GM18507 (cell line): ENCODE measurements around the gene CELA2B.
"Not testable (repeated sequence)": the region's sequence is repeated elsewhere in the genome, so short reads cannot be mapped to it uniquely, and the experiment has no call there.

ENCODE experiments used
- DNase-seq: peaks from one replicate; pipeline ENCODE4 v3.0.0; 2011; ENCODE audit warnings: low read depth; ENCODE audit not compliant: insufficient read length; ENCODE audit errors: extremely low spot score
- FAIRE-seq: peaks from 2 replicates; lab custom pipeline; 2011; peaks lifted over from hg19 to GRCh38; lab: Jason Lieb, UNC

CELA2B gene

DNA sequence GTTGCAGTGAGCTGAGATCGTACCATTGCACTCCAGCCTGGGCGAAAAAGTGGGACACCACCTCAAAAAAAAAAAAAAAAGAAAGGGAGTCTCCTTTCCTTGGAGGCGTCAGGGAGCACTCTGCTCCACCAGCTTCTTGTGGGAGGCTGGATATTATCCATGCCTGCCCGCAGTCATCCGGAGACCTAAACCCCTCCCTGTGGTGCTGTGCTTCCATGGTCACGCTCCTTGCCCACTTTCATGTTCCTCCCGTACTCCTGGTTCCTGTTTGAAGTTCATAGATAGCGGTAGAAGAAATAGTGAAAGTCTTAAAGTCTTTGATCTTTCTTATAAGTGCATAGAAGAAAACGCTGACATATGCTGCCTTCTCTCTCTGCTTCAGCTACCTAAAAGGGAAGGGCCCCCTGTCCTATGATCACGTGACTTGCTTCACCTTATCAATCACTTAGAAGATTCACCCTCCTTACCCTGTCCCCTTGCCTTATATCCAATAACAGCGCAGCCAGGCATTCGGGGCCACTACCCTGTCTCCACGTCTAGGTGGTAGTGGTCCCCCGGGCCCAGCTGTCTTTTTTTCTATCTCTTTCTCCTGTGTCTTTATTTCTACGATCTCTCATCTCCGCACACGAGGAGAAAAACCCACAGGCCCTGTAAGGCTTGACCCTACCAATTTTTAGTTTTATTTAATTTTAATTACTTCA is 45.5 kb downstream of the CELA2B start:
- not testable (repeated sequence) for FAIRE-seq, DNase-seq

DNA sequence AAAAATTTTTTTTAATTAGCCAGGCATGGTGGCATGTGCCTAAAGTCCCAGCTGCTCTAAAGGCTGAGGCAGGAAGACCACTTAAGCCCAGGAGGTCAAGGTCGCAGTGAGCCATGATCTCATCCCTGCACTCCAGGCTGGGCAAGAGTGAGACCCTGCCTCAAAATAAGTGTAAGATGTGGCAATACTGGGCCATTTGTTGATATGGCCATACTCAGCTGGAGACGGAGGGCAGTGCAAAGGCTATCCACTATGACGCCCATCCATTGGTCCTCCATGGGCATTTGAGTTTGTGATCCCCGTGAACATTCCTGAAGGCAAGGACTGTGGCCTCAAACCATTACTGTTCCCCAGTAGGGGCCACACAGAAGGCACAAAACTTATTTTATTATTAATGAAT is 46.6 kb downstream of the CELA2B start:
- FAIRE-seq (no peak), DNase-seq (no peak)

DNA sequence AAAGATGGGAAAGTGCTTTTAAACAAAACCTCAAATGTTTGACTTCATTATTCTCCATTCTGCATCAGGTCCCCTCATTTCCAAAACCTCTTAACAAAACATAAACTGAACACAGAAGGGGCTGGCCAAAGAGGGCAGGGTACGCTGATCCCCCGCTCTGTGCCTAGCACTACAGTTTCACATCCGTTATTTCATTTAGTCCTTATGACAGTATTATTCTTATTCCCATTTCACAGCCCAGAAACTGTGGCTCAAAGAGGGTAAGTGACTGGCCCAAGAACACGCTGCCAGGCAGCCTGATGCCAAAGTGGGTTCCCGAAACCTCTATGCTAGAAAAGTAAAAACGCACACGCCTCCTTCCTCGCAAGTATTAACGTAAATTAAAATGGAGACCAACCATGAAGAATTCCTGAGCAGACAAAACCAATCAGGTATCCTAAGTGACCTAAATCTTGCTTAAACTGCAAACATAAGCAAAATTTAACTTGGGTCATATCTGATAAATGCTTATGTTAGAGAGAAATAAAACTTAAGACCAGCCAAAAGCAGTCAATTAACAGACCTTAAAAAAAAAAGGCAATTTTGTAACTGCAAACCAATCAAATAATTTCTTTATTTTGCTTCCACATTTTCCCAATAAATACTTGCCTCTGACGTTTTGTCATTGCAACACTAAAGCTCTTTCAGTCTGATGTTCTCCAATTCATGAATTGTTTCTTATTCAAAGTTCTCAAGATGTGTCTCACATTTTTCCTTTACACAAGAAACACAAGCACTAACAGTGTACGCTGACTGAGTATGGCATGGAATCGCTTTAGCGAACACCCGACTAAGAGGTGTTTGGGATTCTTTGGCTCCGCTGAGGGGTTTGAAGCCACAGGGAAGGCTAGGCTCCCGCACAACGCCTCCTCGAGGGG is 47.5 kb downstream of the CELA2B start:
- no peak for FAIRE-seq

DNA sequence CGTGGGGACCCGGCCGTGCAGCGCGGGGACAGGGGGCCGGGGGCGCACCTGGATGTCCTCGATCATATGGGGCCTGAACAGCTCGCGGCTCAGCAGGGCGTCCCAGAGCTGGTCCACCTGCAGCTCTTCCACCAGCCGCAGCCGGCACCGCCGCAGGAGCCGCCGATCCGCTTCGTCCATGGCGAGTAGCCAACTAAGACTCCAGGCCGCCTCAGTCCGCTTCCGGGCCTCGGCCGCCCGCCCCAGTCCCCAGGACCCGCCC is 48.0 kb downstream of the CELA2B start, which contains the start of gene CASP9:
TSS of gene CASP9 (minus strand) at position 195 of the 262 bp plus-strand sequence. CDS start at position 180, 15 bp downstream.
- FAIRE-seq (no peak), DNase-seq (no peak)

More for the DNA sequence above, 47.5 kb downstream of the CELA2B start:
- no peak for DNase-seq

DNA sequence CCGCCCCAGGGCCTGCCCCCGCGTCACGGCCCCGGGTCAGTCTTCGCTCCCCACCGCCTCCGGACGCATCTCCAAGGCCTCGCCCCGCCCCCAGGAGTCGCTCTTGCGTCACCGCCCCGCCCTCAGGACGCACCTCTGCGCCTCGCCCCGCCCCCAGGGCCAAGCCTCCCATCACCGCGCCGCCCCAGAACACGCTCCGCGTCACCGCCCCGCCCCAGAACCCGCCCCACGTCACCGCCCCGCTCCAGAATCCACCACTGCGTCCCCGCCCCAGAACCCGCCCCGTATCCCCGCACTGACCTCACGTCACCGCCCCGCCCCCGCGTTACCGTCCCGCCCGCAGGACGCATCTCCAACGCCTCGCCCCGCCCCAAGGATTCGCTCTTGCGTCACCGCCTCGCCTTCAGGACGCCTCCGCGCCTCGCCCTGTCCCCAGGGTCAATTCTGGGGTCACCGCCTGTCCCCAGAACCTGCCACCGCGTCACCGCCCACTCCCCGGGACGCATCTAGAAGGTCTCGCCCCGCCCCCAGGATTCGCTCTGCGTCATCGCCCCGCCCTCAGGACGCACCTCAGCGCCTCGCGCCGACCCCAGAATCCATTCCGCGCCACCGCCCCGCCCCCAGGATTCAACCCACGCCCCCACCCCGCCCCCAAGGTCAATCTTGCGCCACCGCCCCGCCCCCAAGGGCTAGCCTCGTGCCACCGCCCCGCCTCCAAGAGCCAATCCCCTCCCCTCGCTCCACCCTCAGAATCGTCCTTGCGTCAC is 48.6 kb downstream of the CELA2B start:
- DNase-seq (peak; percentile 86), FAIRE-seq (peak; percentile 96)

DNA sequence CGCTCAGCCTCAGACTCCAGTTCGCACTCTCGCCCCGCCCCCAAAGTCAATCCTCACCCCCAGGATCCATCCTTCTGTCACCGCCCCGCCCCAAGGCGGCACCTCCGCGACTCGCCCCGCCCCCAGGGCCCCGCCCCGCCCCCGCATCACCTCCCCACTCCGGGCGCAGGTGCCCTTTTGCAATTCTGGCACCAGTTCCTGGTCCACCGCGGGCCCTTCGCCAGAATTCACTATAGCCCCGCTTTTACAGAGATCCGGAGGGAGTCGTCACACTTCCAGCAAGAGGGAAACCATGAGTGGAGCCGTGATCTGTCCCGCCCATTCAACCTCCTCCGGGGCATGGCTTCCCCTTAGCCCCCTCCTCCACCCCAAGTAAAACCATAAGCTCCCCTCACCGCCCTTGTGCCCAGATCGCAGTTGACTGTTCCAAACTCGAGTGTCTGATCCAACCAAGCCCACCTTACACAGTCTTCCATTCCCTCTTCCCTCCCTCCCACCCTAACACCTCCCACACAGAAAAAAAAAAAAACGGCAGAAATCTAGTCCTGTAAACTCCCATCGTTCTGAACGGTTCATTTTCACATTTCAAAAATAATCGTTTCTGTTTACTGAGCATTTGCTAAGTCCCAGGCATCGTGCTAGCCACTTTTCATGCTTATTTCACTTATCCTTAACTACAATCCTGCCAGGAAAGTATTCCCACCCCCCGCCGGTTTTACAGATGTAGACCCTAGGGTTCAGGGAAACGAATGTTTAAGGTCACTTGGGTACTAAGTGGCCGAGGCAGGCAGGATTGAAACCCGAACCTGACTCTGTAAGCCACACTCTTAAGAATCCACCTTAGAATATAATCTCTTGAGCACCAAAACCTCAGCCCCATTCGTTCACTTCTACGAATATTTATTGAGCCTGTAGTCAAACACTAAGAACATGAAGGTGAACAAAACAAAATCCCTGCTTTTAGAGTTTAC is 49.4 kb downstream of the CELA2B start:
- DNase-seq (no peak), FAIRE-seq (peak; percentile 50)

DNA sequence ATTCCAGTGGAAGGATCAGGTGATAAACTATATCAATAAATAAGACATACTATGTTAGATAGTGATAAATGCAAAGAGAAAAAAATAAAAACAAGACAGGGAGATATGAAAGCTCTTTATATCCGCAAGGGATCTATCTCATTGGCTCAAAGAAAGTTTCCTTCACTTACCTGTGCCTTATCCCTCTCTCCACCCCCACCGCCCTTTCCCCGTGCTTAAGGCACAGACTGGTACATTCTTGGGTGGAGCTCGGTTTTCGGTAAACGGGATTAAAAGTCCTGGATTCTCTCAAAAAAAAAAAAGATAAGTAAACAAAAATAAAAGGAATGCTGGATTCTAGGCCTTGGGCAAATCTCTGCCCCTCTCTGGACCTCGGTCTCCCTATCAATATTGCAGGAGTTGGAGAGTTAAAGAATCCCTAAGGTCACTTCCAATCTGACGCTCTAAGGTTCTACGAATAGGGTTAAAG is 50.2 kb downstream of the CELA2B start:
- DNase-seq, result no peak
- FAIRE-seq, result no peak

DNA sequence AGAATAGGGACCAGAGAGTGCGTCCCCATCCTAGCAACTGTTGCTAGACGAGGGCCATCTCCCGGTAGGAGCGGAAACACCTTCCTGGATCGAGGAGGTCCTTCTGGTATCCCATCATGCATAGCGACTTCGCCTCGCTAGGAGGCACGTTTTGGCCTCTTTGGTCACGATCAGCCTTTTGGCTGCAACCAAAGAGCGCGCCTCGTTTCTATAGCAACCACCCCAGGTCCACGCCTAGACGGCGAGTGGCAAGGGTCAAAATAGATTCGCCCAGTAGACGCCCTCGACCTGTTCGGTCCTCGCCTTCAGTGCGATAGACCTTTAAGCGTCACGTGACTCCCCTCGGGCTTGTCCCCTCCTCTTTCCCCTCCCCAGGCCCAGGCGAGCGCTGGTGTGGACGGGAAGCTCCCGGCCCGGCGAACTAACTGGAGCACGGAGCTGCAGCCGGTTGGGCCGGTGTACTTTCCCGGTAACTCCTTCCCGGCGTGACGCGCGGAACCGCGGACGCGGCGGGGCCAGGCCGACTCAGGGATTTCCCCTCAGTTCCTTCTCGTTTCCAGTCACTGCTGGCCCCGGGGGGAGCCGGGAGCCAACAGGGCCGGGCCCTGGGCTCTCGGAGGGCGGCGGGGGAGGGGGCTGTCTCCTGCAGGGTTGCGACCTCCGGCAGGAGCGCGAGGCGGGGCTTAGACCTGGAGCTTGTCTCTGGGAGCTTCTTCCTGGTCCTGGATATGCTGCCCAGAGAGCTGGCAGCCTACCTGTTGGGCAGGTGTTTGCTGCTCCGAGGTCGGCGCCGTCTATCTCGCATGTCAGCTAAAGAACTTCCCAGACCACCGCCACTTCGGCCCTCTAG is 50.8 kb downstream of the CELA2B start, which contains the start of gene DNAJC16:
TSS of gene DNAJC16 (plus strand) at position 359 of the 850 bp plus-strand sequence. CDS start 2,258 bp downstream, outside the sequence.
- peak; percentile 100 for FAIRE-seq
- DNase-seq, result peak; percentile 81

DNA sequence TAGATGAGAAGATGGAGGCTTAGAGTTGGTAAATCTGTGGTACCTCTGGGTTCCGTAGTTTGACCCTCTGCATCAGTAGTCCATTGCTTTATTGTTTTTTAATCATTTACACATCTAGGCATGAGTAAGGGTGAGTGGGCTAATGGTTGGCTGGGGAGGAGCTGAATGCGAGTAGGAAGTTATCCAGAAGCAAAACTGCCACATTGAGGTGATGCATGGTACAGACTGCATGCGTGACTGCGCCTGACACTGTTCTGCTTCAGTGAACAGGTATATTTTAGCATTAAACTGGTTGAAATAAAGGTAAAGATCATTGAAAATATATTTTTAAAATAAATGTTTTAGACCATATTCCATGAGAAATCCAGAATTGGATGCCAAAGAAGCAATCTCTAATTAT is 55.1 kb downstream of the CELA2B start:
- FAIRE-seq (no peak), DNase-seq (no peak)

DNA sequence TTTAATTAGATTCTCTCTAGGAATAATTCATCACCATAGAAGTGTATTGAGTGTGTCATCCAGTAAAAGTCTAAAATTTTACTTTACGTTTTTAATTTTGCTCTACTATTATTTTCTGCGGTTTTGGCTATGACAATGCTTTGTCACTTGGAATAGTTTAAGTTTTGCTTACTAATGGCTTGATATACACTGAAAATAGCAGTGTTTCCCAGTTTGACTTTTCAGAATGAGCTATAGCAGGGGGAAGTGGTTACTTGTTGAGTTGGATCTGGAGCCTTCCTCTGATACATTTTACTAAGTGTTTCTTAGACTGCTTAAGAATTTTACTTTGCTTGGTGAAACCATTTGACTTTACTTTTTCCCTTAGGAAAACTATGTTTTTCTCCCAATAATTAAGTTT is 55.8 kb downstream of the CELA2B start:
- no peak for DNase-seq
- FAIRE-seq, result no peak

DNA sequence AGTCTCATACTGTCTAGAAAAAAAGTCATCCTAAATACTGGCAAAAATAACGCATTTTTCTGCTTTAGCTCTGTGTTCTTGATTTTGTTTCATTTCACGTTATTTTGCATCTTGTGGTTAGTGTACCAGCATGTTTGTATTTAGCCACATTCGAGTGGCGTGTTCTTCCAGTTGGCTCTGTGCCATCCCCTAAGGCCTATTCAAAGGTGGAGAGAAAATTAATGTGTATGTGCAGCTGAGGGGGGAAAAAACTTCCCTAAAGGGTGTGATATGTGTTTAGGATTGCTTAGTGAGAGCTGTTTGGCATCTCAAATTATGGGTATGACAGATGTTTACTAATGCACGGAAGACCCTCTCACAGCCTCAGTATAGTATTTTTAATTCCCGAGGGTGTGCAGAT is 62.9 kb downstream of the CELA2B start:
- FAIRE-seq, result no peak
- no peak for DNase-seq

DNA sequence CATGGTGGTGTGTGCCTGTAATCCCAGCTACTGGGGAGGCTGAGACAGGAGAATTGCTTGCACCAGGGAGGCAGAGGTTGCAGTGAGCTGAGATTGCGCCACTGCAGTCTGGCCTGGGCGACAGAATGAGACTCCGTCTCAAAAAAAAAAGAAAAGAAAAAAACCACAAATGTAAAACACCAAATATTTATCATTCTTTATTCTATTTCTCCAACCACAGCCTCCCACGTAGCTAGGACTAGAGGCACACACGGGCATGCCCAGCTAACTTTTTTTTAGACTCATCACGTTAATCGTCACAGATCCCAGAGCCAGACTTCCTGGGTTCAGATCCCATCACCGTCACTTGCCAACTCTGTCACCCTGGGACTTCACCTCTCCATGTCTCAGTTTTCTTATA is 64.3 kb downstream of the CELA2B start:
- DNase-seq, result no peak
- FAIRE-seq, result no peak
